Ascending aorta (tissue), 2 donors: ENCODE results near the gene GYG1. TPM values are rescaled to one million over a fixed set of nuclear protein-coding genes. Genes with fewer than 3 reads are reported as not detected.

Experiments
- DNase-seq, 2 donors: peaks; one replicate each; pipeline ENCODE4 v3.0.0-alpha.2; 2019; ENCODE audit warnings: low spot score in 2 of 2
- H3K27ac ChIP-seq, 2 donors: fragments of 200-600 bp; sonication (generic); one replicate each; pipeline ENCODE4 v1.5.1; 2016 to 2017; ENCODE audit warnings: mild to moderate bottlenecking in 1 of 2
- H3K27me3 ChIP-seq: fragments of 200-600 bp; sonication (generic); one replicate; pipeline ENCODE4 v1.5.1; 2017
- H3K36me3 ChIP-seq, 2 donors: fragments of 200-600 bp; sonication (generic); one replicate each; pipeline ENCODE4 v1.5.1; 2016
- H3K4me1 ChIP-seq, 2 donors: fragments of 200-600 bp; sonication (generic); one replicate each; pipeline ENCODE4 v1.5.1; 2016 to 2017; ENCODE audit warnings: mild to moderate bottlenecking in 1 of 2
- H3K4me3 ChIP-seq, 2 donors: fragments of 200-600 bp; sonication (generic); one replicate each; pipeline ENCODE4 v1.5.1; 2016 to 2017; ENCODE audit warnings: mild to moderate bottlenecking in 1 of 2
- H3K9me3 ChIP-seq, 2 donors: fragments of 200-600 bp; sonication (generic); one replicate each; pipeline ENCODE4 v1.5.1; 2016
- CTCF ChIP-seq, 3 experiments: fragments of 200-600 bp in 2 of 3; fragments of 450-650 bp in 1 of 3; sonication (generic) in 2 of 3; IDR thresholded peaks; one replicate each; pipeline ENCODE4 v1.5.1; 2016 to 2019; ENCODE audit warnings: antibody characterized with exemption in 3 of 3, mild to moderate bottlenecking in 1 of 3, moderate library complexity in 1 of 3
- intact Hi-C: fragments of 100-400 bp; cut with DNase I; formaldehyde crosslinking; loops from one replicate; pipeline ENCODE4 v1.15.1; 2023
- total RNA-seq: library from RNA; depleted of rRNA; stranded (reverse); fragments of >200 nt; gene quantifications from one replicate; pipeline ENCODE4 v1.1.0, GENCODE V29; 2016

Gene GYG1
- total RNA-seq, 1 donor from 2014 or later, result 23.9 TPM

DNA sequence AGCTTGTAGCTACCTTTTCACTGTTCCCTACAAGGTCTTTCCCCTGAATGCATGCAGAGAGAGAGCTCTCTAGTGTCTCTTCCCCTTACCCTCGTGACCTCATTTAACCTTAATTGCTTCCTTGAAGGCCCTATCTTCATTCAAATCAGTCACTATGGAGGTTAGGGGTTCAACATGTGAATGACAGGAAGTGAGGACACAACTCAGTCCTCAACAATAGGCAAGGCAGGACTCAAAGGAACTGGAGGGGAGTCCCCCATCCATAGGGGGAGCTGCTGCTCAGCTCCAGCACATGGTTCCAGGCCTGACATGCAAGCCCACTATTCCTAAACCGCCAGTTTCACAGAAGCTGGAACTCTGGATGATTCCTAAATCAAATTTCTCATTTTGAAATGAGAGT, 33.8 kb upstream of the GYG1 start:
- peak overlapping the region; percentile 89 to 98 for H3K27ac ChIP-seq
- H3K4me3 ChIP-seq, result no peak overlapping the region
- H3K9me3 ChIP-seq, result no peaks in the 10 kb centered on the region
- no peaks in the 10 kb centered on the region for H3K36me3 ChIP-seq
- TF ChIP-seq CTCF (IDR thresholded peaks at IDR 0.05), result peak in 1 of 3 experiments; percentile 22
- H3K27me3 ChIP-seq, result no peaks in the 10 kb centered on the region
- intact Hi-C loops, result loop anchor here (2.0 to 10.0 kb wide), 6 partner anchors 33 to 517 kb away; partner anchors contain the start of genes GYG1, HPS3, TM4SF18 and TM4SF4
- no peak for DNase-seq
- H3K4me1 ChIP-seq, result peaks cover 5 to 28% of the 10 kb centered on the region in 2 donors

DNA sequence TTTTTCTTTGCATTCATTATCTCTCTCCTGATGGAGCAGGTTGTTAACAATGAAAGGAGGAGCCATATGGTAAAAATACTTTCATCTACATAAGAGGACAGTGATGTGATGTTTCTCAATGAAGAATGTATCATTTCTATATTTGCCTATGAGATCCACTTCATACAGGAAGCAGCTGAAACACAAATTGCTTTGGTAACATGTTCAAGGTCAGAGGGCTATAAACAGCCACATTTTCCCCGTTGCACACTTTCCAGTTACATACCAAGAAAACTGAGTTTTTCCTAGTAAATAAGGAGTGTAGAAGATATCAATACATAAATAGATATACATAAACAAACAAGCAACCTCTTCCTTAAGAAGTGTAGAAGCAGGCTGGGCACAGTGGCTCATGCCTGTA, 32.6 kb upstream of the GYG1 start:
- intact Hi-C loops, result loop anchor here (5.0 to 10.0 kb wide), 4 partner anchors 59 to 516 kb away; partner anchors contain the start of genes TM4SF18 and TM4SF4
- H3K27me3 ChIP-seq, result no peaks in the 10 kb centered on the region
- no peak for TF ChIP-seq CTCF (IDR thresholded peaks at IDR 0.05)
- H3K4me3 ChIP-seq, result no peak overlapping the region
- H3K27ac ChIP-seq, result no peak overlapping the region
- H3K9me3 ChIP-seq, result no peaks in the 10 kb centered on the region
- DNase-seq, result no peak
- peaks cover 5 to 28% of the 10 kb centered on the region in 2 donors for H3K4me1 ChIP-seq
- no peaks in the 10 kb centered on the region for H3K36me3 ChIP-seq

DNA sequence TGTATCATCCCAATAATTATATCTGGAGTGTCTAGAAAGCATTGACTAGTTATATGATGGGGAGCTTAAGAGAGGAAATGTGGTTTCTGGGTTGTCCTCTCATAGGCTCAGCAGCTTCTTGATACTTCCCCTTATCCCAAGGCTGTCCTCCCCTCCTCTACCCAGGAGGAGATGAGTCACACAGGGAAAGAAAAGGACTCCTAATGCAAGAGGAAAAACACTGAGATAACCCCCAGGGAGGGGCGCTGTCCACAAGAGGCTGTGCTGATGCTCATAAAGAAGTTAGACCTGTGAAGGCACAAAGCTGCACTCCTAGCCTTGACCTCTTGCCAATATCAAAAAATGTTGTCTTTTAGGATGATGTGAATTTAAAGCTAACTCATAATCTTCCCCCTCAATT, 28.8 kb upstream of the GYG1 start:
- TF ChIP-seq CTCF (IDR thresholded peaks at IDR 0.05), result peak in 1 of 3 experiments; percentile 19
- no peak overlapping the region for H3K27ac ChIP-seq
- H3K4me3 ChIP-seq, result no peak overlapping the region
- H3K27me3 ChIP-seq, result no peaks in the 10 kb centered on the region
- H3K9me3 ChIP-seq, result no peaks in the 10 kb centered on the region
- H3K4me1 ChIP-seq, result peaks cover 0 to 3% of the 10 kb centered on the region in 2 donors
- DNase-seq, result no peak
- intact Hi-C loops, result no loop called here
- H3K36me3 ChIP-seq, result no peaks in the 10 kb centered on the region

- TF ChIP-seq CTCF (IDR thresholded peaks at IDR 0.05), result no peak
- intact Hi-C loops, result no loop called here
- Histone ChIP-seq H3K9me3 (no peaks in the 10 kb centered on the region), H3K4me1 (no peaks in the 10 kb centered on the region), H3K36me3 (no peaks in the 10 kb centered on the region), H3K27me3 (no peaks in the 10 kb centered on the region), H3K27ac (no peak overlapping the region), H3K4me3 (no peak overlapping the region)
- no peak for DNase-seq
Measured at GRCh38 chr3:148964809-148965208, 26.5 kb upstream of the GYG1 start.

- Histone ChIP-seq H3K27me3 (no peaks in the 10 kb centered on the region), H3K4me1 (peaks cover 0 to 15% of the 10 kb centered on the region in 2 donors), H3K4me3 (no peak overlapping the region), H3K27ac (no peak overlapping the region), H3K9me3 (no peaks in the 10 kb centered on the region), H3K36me3 (no peaks in the 10 kb centered on the region)
- intact Hi-C loops, result no loop called here
- DNase-seq, result no peak
- TF ChIP-seq CTCF (IDR thresholded peaks at IDR 0.05), result no peak
Measured at GRCh38 chr3:148968321-148968720, 23.0 kb upstream of the GYG1 start.

- no peak overlapping the region for H3K4me3 ChIP-seq
- H3K4me1 ChIP-seq, result peaks cover 0 to 29% of the 10 kb centered on the region in 2 donors
- peak overlapping the region; percentile 51 to 82 for H3K27ac ChIP-seq
- no peaks in the 10 kb centered on the region for H3K36me3 ChIP-seq
- intact Hi-C loops, result loop anchor here (5.0 kb wide), 2 partner anchors 47 to 117 kb away; partner anchors contain the start of gene HLTF
- no peaks in the 10 kb centered on the region for H3K9me3 ChIP-seq
- no peak for TF ChIP-seq CTCF (IDR thresholded peaks at IDR 0.05)
- no peaks in the 10 kb centered on the region for H3K27me3 ChIP-seq
- DNase-seq, result no peak
Measured at GRCh38 chr3:148970271-148970670, 21.1 kb upstream of the GYG1 start.
